GM12801 (cell line): ENCODE data around the gene SHROOM3.

Experiments used
- TF ChIP-seq, protein P1 (sequence below): IDR thresholded peaks from one replicate; pipeline ENCODE4 v1.5.1; 2011; ENCODE audit warnings: control low read depth; ENCODE audit not compliant: insufficient read length; ENCODE audit errors: extremely low read depth

The SHROOM3 gene

GRCh38 chr4:76753814-76754213, 318.8 kb downstream of the SHROOM3 start:
- TF ChIP-seq, protein P1, sequence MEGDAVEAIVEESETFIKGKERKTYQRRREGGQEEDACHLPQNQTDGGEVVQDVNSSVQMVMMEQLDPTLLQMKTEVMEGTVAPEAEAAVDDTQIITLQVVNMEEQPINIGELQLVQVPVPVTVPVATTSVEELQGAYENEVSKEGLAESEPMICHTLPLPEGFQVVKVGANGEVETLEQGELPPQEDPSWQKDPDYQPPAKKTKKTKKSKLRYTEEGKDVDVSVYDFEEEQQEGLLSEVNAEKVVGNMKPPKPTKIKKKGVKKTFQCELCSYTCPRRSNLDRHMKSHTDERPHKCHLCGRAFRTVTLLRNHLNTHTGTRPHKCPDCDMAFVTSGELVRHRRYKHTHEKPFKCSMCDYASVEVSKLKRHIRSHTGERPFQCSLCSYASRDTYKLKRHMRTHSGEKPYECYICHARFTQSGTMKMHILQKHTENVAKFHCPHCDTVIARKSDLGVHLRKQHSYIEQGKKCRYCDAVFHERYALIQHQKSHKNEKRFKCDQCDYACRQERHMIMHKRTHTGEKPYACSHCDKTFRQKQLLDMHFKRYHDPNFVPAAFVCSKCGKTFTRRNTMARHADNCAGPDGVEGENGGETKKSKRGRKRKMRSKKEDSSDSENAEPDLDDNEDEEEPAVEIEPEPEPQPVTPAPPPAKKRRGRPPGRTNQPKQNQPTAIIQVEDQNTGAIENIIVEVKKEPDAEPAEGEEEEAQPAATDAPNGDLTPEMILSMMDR = no peak

DNA sequence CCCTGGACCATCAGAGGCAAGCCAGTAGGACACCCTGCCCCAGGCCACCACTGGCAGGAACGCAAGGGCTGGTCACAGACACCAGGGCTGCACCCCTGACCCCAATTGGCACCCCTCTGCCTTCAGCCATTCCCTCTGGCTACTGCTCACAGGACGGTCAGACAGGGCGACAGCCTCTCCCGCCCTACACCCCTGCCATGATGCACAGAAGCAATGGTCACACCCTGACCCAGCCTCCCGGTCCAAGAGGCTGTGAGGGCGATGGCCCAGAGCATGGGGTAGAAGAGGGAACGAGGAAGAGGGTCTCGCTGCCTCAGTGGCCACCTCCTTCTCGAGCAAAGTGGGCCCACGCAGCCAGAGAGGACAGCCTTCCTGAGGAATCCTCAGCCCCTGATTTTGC, 319.4 kb downstream of the SHROOM3 start:
- TF ChIP-seq, protein P1 = no peak

- TF ChIP-seq, protein P1 = no peak
Measured at GRCh38 chr4:76755756-76756155, 320.7 kb downstream of the SHROOM3 start.

DNA sequence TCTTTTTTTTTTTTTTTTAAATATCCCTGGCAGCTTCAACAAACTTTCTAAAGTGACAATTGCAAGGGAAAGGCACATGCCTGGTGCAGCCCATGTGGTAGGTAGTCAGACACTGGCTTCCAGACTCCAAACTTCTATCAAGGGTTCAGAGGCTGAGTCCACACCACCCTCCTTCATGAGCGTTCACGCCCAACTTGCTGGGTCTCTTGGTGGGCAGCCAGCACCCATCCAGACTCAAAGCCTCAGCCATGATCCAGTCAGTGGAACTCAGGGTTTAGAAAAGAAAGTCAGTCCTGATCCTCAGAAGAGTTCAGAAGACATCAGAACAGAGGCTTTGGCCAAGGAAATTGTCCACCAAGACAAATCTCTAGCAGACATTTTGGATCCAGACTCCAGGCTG, 321.4 kb downstream of the SHROOM3 start:
- TF ChIP-seq, protein P1 = no peak

GRCh38 chr4:76757418-76757939, 322.4 kb downstream of the SHROOM3 start:
- TF ChIP-seq, protein P1 = no peak

- TF ChIP-seq, protein P1 = no peak
Measured at GRCh38 chr4:76758290-76758882, 323.4 kb downstream of the SHROOM3 start.

DNA sequence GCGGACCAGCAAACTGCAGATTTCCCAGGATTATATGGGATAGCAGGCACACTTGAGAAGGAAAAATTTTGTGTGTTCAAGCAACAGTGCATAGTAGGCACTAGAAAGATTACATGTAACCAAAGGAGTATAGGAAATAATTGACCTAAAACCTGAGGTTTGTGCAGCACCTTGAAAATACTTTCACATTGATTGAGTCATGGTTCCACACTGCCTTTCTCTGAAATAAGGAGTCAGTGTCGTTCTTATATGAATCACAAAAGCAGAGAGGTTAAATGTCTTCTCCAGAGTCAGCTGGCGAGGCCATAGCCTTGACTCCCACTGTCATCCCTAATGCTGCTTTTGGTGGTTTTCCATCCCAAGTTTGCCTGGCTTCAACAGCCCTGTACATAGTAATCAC, 324.0 kb downstream of the SHROOM3 start:
- TF ChIP-seq, protein P1 = no peak
